Activated CD8-positive, alpha-beta memory T cell treated with anti-CD3 and anti-CD28 coated beads for 36 hours (primary cell): ENCODE measurements around the gene ZBTB18. TPM values are rescaled to one million over a fixed set of nuclear protein-coding genes. Genes with fewer than 3 reads are reported as not detected.
"Not testable (repeated sequence)": the region's sequence is repeated elsewhere in the genome, so short reads cannot be mapped to it uniquely, and the experiment has no call there.

ENCODE experiments used
- CTCF ChIA-PET: fragments of 350-600 bp; sonication (Branson Sonifier 250); formaldehyde crosslinking; loops from one replicate; lab custom pipeline; 2021; ENCODE audit warnings: antibody characterized with exemption; lab: Charles Lee
- POLR2A ChIA-PET: fragments of 350-600 bp; sonication (Branson Sonifier 250); formaldehyde crosslinking; loops from one replicate; lab custom pipeline; 2021; ENCODE audit warnings: antibody characterized with exemption; lab: Charles Lee
- total RNA-seq, 2 experiments: library from RNA; stranded (reverse); gene quantifications; one replicate each; pipeline ENCODE4 v1.2.3, GENCODE V29; 2021

Gene ZBTB18
- total RNA-seq, 2 experiments from 2014 or later: 4.9 to 5.2 TPM

DNA sequence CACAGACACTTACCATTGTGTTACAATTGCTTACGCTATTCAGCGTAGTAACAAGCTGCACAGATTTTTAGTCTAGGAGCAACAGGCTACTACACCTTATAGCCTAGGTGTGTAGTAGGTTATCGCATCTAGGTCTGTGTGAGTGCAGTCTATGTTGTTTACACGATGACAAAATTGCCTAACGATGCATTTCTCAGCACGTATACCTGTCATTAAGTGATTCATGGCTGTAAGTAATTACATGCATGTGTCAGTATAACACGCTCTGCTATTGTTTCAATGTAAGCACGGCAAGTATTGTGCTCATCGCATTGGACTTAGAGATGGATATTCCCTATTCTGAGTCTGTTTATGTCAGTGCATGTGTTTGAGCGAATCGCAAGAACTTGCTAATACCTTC is 15.7 kb upstream of the ZBTB18 start:
- CTCF ChIA-PET: no interaction called here
- POLR2A ChIA-PET: no interaction called here

DNA sequence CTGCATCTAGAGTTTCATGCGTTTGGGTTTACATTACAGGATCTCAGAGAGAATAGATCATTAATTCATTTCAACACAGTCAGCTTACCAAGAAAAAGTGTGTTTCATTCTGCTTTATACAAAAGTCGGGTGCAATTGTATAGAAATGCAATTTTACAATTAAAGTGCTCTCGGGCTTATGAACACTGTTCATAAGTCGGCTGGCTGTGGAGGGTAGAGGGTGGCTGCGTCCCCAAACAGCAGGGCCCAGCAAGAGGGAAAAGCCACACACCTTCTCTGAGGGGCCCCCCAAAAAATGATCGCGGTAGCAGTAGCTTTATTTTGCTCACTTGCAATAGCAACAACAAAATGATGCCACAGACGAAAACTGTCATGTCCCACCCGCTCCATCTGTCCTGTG is 13.8 kb upstream of the ZBTB18 start:
- POLR2A ChIA-PET: no interaction called here
- CTCF ChIA-PET: no interaction called here

GRCh38 chr1:244041466-244042120 is 9.5 kb upstream of the ZBTB18 start:
- POLR2A ChIA-PET: no interaction called here
- CTCF ChIA-PET: no interaction called here

- POLR2A ChIA-PET: no interaction called here
- CTCF ChIA-PET: no interaction called here
Observed at GRCh38 chr1:244042293-244042692, 8.8 kb upstream of the ZBTB18 start.

DNA sequence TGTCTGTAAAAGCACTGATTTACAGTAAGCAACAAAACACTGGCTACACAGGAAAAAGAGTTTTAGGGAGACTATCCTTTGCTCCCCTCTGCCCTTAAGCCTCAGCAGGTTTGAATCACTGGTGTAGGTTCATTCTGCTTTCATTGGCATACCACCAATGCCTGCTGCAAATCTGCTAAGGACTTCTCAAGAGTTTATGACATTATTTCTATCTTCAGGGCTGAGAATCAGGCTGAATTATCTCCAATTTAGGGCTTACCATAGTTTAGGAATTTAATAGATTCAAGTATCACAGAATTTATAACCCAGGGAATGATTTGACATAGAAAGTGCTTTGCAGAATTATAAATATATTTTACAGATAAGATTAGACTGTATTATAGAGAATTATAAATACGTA is 6.7 kb upstream of the ZBTB18 start:
- ChIA-PET CTCF (no interaction called here), POLR2A (no interaction called here)

- CTCF ChIA-PET, POLR2A ChIA-PET: not testable (repeated sequence)
Observed at GRCh38 chr1:244046254-244046653, 4.8 kb upstream of the ZBTB18 start.

DNA sequence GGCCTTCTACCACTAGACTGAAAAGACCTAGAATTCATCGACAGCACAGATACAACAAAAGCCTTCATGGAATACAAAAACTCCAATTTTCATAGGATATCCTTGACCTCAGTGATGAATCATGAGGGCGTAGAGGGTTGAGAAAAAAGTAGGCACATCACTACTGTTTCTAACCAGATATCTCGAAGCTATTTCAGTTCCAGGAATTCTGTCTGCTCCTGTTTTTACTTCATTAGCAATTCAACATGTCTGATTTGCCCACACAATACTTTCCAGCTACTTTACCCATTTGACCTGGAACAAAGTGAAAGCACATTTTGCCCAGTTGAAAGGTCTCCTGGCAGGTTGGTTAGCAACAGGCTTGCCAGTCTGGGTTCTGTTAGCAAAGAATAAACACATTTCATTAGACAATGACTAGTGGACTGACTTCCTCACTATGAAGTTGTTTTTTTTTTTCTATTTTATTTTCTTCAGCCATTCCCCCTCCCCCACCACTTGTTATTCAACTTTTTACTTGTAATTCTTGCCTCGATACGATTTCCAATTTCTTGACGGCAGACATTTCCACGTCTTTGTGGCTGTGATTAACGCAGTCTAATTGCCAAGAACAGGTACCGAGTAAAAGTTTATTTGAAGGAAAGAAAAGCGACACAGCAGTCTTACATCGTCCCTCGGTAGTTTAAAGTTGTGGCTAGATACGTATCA is 4.0 kb upstream of the ZBTB18 start:
- CTCF ChIA-PET: interaction anchor here (0.8 kb wide), 1 partner anchor 28 kb away, joined by 3 read pairs; no protein-coding TSS in a partner anchor
- POLR2A ChIA-PET: interaction anchor here (0.9 to 1.4 kb wide), 2 partner anchors 28 to 198 kb away, joined by 4 to 7 read pairs; no protein-coding TSS in a partner anchor

DNA sequence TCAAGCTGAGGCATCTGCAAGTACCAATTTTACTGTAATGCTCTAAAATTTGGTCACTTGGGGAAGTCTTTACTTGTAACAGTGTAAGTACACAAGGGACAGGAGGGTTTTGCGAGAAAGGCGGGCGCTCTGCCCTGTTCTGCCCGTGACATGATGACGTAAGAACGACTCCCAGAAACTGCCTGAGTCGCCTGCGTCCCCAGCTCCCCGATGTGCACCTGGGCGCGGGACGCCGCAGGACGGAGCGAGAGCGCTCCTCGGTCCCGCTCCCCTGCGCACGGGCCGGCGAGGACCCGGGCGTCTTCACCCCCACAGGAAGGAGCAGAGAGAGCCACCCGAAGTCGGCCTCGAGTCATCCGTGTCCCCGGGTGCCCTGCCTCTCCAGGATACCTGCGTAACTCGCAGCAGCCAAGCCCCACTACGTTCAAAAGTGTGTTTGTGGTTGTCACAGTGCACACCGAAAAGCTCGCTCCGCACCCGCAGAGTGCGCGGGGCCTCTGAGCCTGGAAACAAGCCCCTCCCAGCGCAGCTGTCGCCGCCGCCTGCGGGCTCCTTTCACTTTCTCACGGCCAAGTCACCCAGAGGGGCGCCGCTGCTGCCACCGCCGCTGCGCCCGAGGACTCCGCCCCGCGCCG is 3.3 kb upstream of the ZBTB18 start:
- ChIA-PET POLR2A (interaction anchor here (0.9 to 1.4 kb wide), 3 partner anchors 27 to 793 kb away, joined by 4 to 7 read pairs (median 5); partner anchors contain the start of gene CEP170), CTCF (interaction anchor here (0.8 kb wide), 1 partner anchor 27 kb away, joined by 3 read pairs; no protein-coding TSS in a partner anchor)

- POLR2A ChIA-PET: interaction anchor here (0.9 to 1.4 kb wide), 3 partner anchors 26 to 793 kb away, joined by 4 to 7 read pairs (median 5); partner anchors contain the start of gene CEP170
Observed at GRCh38 chr1:244048256-244049161, 2.6 kb upstream of the ZBTB18 start.

DNA sequence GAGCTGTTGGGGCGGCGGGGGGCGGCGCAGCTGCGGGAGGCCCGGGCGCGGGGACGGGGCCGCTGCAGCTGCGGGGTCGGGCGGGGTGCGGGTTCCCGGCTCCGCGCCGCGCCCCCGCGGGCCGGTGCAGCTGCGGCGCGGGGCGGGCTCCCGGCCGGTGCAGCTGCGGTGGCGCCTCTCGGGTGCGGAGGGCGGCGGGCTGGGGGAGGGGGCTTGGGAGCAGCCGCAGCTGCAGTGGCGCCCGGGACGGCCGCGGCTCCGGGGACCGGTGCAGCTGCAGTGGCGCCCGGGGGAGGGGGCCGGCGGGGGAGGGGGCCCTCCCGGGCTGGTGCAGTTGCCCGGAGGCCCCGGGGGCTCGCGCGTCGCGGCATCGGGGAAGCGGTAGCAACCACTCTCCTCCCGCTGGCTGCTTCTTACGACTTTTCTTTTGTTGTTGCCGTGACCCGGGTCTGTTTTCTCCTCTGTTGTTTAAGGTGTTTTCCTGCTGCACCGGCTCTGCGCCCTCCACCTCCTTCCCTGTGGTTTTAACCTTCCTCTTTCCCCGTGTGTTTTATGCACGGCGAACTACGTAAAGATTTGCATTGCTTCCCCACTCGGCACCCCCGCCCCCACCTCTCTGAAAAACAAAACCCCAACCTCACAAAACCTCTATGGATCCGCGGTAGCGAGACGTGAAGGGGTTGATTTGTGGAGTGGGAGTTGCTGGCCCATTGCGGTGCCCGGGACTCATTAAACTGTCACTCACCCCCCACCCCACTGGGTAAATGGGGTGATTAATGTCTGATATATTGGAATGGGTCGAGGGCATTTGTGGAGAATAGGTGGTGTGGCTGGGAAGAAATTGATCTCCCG is 1.7 kb upstream of the ZBTB18 start:
- ChIA-PET POLR2A (interaction anchor here (0.7 kb wide), 1 partner anchor 344 kb away, joined by 15 read pairs; no protein-coding TSS in a partner anchor), CTCF (interaction anchor here (1.0 kb wide), 1 partner anchor 9 kb away, joined by 4 read pairs; no protein-coding TSS in a partner anchor)

More at GRCh38 chr1:244048256-244049161, 2.6 kb upstream of the ZBTB18 start:
- CTCF ChIA-PET: no interaction called here

DNA sequence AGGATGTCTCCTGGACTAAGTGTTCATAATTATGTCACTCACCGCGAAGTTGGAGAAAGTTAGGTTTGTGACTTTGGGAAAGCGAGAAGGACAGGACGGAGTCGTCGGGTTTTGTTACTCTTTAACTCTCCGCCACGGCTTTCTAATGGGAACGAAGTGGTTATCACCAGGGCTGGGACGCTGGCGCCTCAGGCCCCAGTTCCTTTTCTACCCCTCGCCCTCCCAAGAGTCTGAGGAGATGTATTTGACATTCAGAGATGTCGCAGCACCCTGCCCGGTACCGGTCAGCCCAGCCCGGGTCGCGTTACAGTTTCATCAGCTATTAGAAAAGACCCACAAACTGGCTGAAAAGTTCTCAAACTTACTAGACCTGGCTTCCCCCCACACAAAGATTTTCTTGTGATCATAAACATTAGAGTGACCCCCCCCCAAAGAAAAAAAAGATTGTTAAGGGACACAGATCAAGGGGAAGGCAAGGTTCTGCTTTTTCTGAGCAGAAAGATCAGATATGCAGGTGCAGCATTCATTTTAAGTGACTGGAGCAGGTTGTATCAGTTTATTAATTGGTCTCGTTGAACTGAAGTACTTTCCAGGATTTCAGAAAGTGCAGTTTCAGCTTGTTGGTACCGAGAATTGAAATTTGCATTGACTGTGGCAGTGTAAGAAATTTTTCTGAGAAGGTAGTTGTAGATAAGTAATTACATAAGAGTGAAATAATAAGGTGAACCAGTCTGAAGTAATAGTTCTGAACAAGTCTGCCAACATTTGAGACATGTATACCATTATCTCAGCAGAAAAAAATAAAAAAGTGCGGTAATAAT is 859 bp upstream of the ZBTB18 start:
- CTCF ChIA-PET: interaction anchor here (1.0 kb wide), 1 partner anchor 10 kb away, joined by 4 read pairs; no protein-coding TSS in a partner anchor
- POLR2A ChIA-PET: interaction anchor here (0.7 kb wide), 1 partner anchor 343 kb away, joined by 15 read pairs; no protein-coding TSS in a partner anchor

- CTCF ChIA-PET: no interaction called here
- POLR2A ChIA-PET: interaction anchor here (0.6 kb wide), 1 partner anchor 298 kb away, joined by 4 read pairs; no protein-coding TSS in a partner anchor
Observed at GRCh38 chr1:244052016-244052727, 1.1 kb downstream of the ZBTB18 start.

- CTCF ChIA-PET: no interaction called here
- POLR2A ChIA-PET: interaction anchor here (0.6 kb wide), 1 partner anchor 297 kb away, joined by 4 read pairs; no protein-coding TSS in a partner anchor
Observed at GRCh38 chr1:244052728-244053312, 1.7 kb downstream of the ZBTB18 start.

DNA sequence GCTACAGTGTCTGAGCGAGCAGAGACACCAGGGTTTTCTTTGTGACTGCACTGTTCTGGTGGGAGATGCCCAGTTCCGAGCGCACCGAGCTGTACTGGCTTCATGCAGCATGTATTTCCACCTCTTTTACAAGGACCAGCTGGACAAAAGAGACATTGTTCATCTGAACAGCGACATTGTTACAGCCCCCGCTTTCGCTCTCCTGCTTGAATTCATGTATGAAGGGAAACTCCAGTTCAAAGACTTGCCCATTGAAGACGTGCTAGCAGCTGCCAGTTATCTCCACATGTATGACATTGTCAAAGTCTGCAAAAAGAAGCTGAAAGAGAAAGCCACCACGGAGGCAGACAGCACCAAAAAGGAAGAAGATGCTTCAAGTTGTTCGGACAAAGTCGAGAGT is 2.7 kb downstream of the ZBTB18 start:
- POLR2A ChIA-PET: interaction anchor here (1.4 kb wide), 1 partner anchor 12 kb away, joined by 4 read pairs; no protein-coding TSS in a partner anchor

GRCh38 chr1:244054247-244054923 is 3.3 kb downstream of the ZBTB18 start:
- CTCF ChIA-PET: no interaction called here
- POLR2A ChIA-PET: interaction anchor here (1.4 kb wide), 1 partner anchor 11 kb away, joined by 4 read pairs; no protein-coding TSS in a partner anchor

More for the DNA sequence above, 2.7 kb downstream of the ZBTB18 start:
- CTCF ChIA-PET: no interaction called here
